Measurements from ENCODE around the gene C20orf144. TPM values are rescaled to one million over a fixed set of nuclear protein-coding genes. Genes with fewer than 3 reads are reported as not detected.

C20orf144 gene
- total RNA-seq, 1 experiment from 2014 or later, result 0.42 TPM

GRCh38 chr20:33666293-33667244 is 4.4 kb downstream of the C20orf144 start, which contains the start of gene ACTL10:
TSS of gene ACTL10 (plus strand) at chr20:33666943. CDS start at chr20:33667498, 555 bp downstream.
- Histone ChIP-seq H3K27ac (no peak within 1 kb of the TSS), H3K9me3 (replicated peaks) (no peaks in the 10 kb centered on the region), H3K27me3 (no peaks in the 10 kb centered on the region), H3K36me3 (peaks cover 24% of the 10 kb centered on the region), H3K4me1 (peaks cover 4% of the 10 kb centered on the region; the same call in 1 of the 2 replicates), H3K4me3 (no peak within 1 kb of the TSS)
- DNase-seq, result no peak

GRCh38 chr20:33667245-33667675 is 5.1 kb downstream of the C20orf144 start:
- no peaks in the 10 kb centered on the region for H3K9me3 ChIP-seq (replicated peaks)
- peaks cover 4% of the 10 kb centered on the region; the same call in 1 of the 2 replicates for H3K4me1 ChIP-seq
- H3K4me3 ChIP-seq, result no peak overlapping the region
- no peak for DNase-seq
- peaks cover 28% of the 10 kb centered on the region for H3K36me3 ChIP-seq
- H3K27ac ChIP-seq, result no peak overlapping the region
- H3K27me3 ChIP-seq, result no peaks in the 10 kb centered on the region

GRCh38 chr20:33667676-33668465 is 5.7 kb downstream of the C20orf144 start:
- Histone ChIP-seq H3K27me3 (no peaks in the 10 kb centered on the region), H3K9me3 (replicated peaks) (no peaks in the 10 kb centered on the region), H3K4me3 (no peak overlapping the region), H3K36me3 (peaks cover 28% of the 10 kb centered on the region), H3K4me1 (peaks cover 8% of the 10 kb centered on the region), H3K27ac (no peak overlapping the region)
- DNase-seq, result no peak

GRCh38 chr20:33668466-33669155 is 6.5 kb downstream of the C20orf144 start:
- peaks cover 28% of the 10 kb centered on the region for H3K36me3 ChIP-seq
- H3K27ac ChIP-seq, result no peak overlapping the region
- no peak overlapping the region for H3K4me3 ChIP-seq
- no peak for DNase-seq
- H3K27me3 ChIP-seq, result no peaks in the 10 kb centered on the region
- peaks cover 13% of the 10 kb centered on the region for H3K4me1 ChIP-seq
- no peaks in the 10 kb centered on the region for H3K9me3 ChIP-seq (replicated peaks)

GRCh38 chr20:33669224-33669623 is 7.1 kb downstream of the C20orf144 start:
- Histone ChIP-seq H3K4me1 (peaks cover 12% of the 10 kb centered on the region), H3K9me3 (replicated peaks) (no peaks in the 10 kb centered on the region), H3K27me3 (no peaks in the 10 kb centered on the region), H3K36me3 (peaks cover 28% of the 10 kb centered on the region), H3K27ac (no peak overlapping the region), H3K4me3 (no peak overlapping the region)
- no peak for DNase-seq

GRCh38 chr20:33669873-33670640 is 7.9 kb downstream of the C20orf144 start:
- peaks cover 28% of the 10 kb centered on the region for H3K36me3 ChIP-seq
- peaks cover 14% of the 10 kb centered on the region for H3K4me1 ChIP-seq
- H3K4me3 ChIP-seq, result no peak overlapping the region
- no peak for DNase-seq
- no peaks in the 10 kb centered on the region for H3K27me3 ChIP-seq
- no peaks in the 10 kb centered on the region for H3K9me3 ChIP-seq (replicated peaks)
- H3K27ac ChIP-seq, result no peak overlapping the region

GRCh38 chr20:33670715-33671499 is 8.8 kb downstream of the C20orf144 start:
- Histone ChIP-seq H3K36me3 (peaks cover 28% of the 10 kb centered on the region), H3K4me1 (peaks cover 21% of the 10 kb centered on the region), H3K27ac (no peak overlapping the region)

GRCh38 chr20:33671573-33672288 is 9.6 kb downstream of the C20orf144 start:
- Histone ChIP-seq H3K27me3 (no peaks in the 10 kb centered on the region), H3K4me1 (peaks cover 21% of the 10 kb centered on the region), H3K27ac (no peak overlapping the region), H3K9me3 (replicated peaks) (no peaks in the 10 kb centered on the region), H3K36me3 (peaks cover 36% of the 10 kb centered on the region), H3K4me3 (no peak overlapping the region)
- no peak for DNase-seq

More at GRCh38 chr20:33670715-33671499, 8.8 kb downstream of the C20orf144 start:
- Histone ChIP-seq H3K9me3 (replicated peaks) (no peaks in the 10 kb centered on the region), H3K27me3 (no peaks in the 10 kb centered on the region), H3K4me3 (no peak overlapping the region)
- no peak for DNase-seq

GRCh38 chr20:33672426-33673113 is 10.4 kb downstream of the C20orf144 start:
- Histone ChIP-seq H3K27ac (no peak overlapping the region; the same call in 1 of the 2 replicates), H3K9me3 (replicated peaks) (no peaks in the 10 kb centered on the region), H3K4me1 (peaks cover 24% of the 10 kb centered on the region), H3K36me3 (peaks cover 41% of the 10 kb centered on the region), H3K4me3 (peak overlapping the region; percentile 74), H3K27me3 (no peaks in the 10 kb centered on the region)
- DNase-seq, result peak; percentile 60 to 67

- H3K4me1 ChIP-seq, result peaks cover 29% of the 10 kb centered on the region
- peak overlapping the region; percentile 50 for H3K27ac ChIP-seq
- H3K4me3 ChIP-seq, result peak overlapping the region; percentile 74
- H3K9me3 ChIP-seq (replicated peaks), result no peaks in the 10 kb centered on the region
- H3K36me3 ChIP-seq, result peaks cover 38% of the 10 kb centered on the region
- H3K27me3 ChIP-seq, result no peaks in the 10 kb centered on the region
- DNase-seq, result no peak
These were observed 10.9 kb downstream of the C20orf144 start for GRCh38 chr20:33673114-33673409.

GRCh38 chr20:33673410-33674293 is 11.5 kb downstream of the C20orf144 start:
- H3K4me1 ChIP-seq, result peaks cover 34% of the 10 kb centered on the region
- peak overlapping the region; percentile 74 for H3K4me3 ChIP-seq
- no peaks in the 10 kb centered on the region for H3K9me3 ChIP-seq (replicated peaks)
- no peak for DNase-seq
- no peaks in the 10 kb centered on the region for H3K27me3 ChIP-seq
- peaks cover 32% of the 10 kb centered on the region for H3K36me3 ChIP-seq
- peak overlapping the region; percentile 50 for H3K27ac ChIP-seq

All from SJCRH30 (cell line).